AG04450 (cell line): ENCODE results near the gene UBE3A. TPM values are rescaled to one million over a fixed set of nuclear protein-coding genes. Genes with fewer than 3 reads are reported as not detected.

Experiments
- CTCF ChIA-PET: fragments of 300-600, 350-600 bp; formaldehyde crosslinking; extraction: SDS; loops from one replicate; lab custom pipeline; 2022; ENCODE audit warnings: antibody characterized with exemption, inconsistent platforms; lab: Charles Lee
- POLR2A ChIA-PET: fragments of 350-600 bp; formaldehyde crosslinking; extraction: SDS; loops from one replicate; lab custom pipeline; 2021; ENCODE audit warnings: antibody characterized with exemption, inconsistent platforms; lab: Yijun Ruan, JAX
- DNase-seq: peaks from one replicate; pipeline ENCODE4 v3.0.0-alpha.2; 2011; ENCODE audit warnings: low read depth, low spot score
- H3K27ac ChIP-seq: one replicate; pipeline ENCODE4 v1.5.1; 2012; ENCODE audit warnings: low read depth, low read length, control low read depth
- H3K27me3 ChIP-seq: one replicate; pipeline ENCODE4 v1.6.0; 2012; ENCODE audit warnings: low read length; ENCODE audit not compliant: control insufficient read depth, insufficient read depth
- H3K4me3 ChIP-seq: 2 replicates; pipeline ENCODE4 v1.5.1; 2011; ENCODE audit warnings: mild to moderate bottlenecking, low read depth, low read length, control low read depth
- H3K9me3 ChIP-seq: 2 replicates; pipeline ENCODE4 v1.5.1; 2012; ENCODE audit warnings: low read length; ENCODE audit not compliant: control insufficient read depth, insufficient read depth
- polyA plus RNA-seq: library from polyadenylated mRNA; depleted of rRNA; stranded (reverse); fragments of >200 nt; gene quantifications from 2 replicates; pipeline ENCODE4 v1.2.3, GENCODE V29; 2011
- TF ChIP-seq, protein P1 (sequence below): IDR thresholded peaks from 2 replicates; pipeline ENCODE4 v1.5.1; 2011; ENCODE audit warnings: low read depth, low read length, control low read depth, inconsistent platforms

Gene UBE3A
- polyA plus RNA-seq, 1 experiment, result 51.6 TPM

DNA sequence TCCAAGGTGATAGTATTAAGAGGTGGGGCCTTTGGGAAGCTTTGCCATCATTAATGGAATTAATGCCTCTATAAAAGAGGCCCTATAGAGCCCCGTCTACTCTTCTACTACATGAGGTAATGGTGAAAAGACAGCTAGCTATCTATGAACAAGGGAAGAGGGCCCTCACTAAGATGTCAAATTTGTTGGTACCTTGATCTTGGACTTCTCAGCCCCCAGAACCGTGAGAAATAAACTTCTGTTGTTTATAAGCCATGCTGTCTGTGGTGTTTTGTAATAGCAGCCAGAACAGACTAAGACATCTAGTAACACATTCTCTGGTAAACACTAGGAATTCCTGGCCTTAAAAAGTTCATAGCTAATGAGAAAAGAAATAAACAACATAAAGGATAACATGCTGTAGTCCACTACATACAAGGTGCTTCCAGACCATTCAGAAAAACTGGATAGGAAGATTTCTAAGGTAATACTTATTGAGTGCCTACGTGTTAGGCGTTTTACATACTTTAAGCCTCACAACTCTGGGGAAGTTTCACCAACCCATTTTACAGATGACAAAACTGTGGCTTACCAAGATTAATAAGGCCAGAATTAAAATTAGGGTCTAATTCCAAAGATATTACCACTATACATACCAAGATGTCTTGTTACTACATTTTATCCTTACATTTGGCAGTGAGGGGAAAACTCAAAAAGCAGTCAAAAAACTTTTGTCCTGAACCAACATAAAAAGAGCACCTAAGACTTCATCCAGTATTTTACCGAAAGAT lies 3.2 kb downstream of the UBE3A start:
- H3K27ac ChIP-seq, result no peak overlapping the region
- TF ChIP-seq, protein P1, sequence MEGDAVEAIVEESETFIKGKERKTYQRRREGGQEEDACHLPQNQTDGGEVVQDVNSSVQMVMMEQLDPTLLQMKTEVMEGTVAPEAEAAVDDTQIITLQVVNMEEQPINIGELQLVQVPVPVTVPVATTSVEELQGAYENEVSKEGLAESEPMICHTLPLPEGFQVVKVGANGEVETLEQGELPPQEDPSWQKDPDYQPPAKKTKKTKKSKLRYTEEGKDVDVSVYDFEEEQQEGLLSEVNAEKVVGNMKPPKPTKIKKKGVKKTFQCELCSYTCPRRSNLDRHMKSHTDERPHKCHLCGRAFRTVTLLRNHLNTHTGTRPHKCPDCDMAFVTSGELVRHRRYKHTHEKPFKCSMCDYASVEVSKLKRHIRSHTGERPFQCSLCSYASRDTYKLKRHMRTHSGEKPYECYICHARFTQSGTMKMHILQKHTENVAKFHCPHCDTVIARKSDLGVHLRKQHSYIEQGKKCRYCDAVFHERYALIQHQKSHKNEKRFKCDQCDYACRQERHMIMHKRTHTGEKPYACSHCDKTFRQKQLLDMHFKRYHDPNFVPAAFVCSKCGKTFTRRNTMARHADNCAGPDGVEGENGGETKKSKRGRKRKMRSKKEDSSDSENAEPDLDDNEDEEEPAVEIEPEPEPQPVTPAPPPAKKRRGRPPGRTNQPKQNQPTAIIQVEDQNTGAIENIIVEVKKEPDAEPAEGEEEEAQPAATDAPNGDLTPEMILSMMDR, result no peak
- no peak for DNase-seq
- no peaks in the 10 kb centered on the region for H3K27me3 ChIP-seq
- CTCF ChIA-PET, result no interaction called here
- no peaks in the 10 kb centered on the region for H3K9me3 ChIP-seq
- POLR2A ChIA-PET, result interaction anchor here (0.7 kb wide), 1 partner anchor 114 kb away, joined by 3 read pairs; no protein-coding TSS in a partner anchor
- no peak overlapping the region for H3K4me3 ChIP-seq

DNA sequence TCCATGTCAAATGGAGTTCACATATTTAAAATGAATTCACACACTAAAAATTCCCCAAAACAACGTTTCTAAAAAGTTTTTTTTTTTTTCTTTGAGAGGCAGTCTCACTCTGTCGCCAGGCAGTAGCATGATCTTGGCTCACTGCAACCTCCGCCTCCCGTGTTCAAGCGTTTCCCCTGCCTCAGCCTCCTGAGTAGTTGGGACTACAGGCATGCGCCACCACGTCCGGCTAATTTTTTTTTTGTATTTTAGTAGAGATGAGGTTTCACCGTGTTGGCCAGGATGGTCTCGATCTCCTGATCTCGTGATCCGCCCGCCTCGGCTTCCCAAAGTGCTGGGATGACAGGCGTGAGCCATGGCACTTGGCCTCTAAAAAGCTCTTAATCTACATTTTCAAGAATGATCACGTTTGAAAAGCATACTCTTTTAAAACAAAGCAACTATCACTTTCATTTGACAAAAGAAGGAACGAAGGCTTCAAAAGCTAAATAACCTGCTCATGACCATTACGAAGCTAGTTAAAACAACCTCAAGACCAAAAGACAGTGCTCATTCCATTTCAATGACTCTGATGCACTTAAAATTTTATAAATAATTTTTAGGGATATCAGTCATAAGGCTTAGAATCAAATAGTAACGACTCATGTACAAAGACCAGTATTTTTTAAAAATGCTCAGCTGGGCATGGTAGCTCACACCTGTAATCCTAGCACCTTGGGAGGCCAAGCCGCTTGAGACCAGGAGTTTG lies 5.5 kb downstream of the UBE3A start:
- ChIA-PET CTCF (interaction anchor here (0.6 kb wide), 1 partner anchor 17 kb away, joined by 5 read pairs; no protein-coding TSS in a partner anchor), POLR2A (no interaction called here)
- DNase-seq, result no peak
- H3K27me3 ChIP-seq, result no peaks in the 10 kb centered on the region
- H3K9me3 ChIP-seq, result no peaks in the 10 kb centered on the region
- H3K27ac ChIP-seq, result no peak overlapping the region
- H3K4me3 ChIP-seq, result no peak overlapping the region
- TF ChIP-seq, protein P1, result no peak

DNA sequence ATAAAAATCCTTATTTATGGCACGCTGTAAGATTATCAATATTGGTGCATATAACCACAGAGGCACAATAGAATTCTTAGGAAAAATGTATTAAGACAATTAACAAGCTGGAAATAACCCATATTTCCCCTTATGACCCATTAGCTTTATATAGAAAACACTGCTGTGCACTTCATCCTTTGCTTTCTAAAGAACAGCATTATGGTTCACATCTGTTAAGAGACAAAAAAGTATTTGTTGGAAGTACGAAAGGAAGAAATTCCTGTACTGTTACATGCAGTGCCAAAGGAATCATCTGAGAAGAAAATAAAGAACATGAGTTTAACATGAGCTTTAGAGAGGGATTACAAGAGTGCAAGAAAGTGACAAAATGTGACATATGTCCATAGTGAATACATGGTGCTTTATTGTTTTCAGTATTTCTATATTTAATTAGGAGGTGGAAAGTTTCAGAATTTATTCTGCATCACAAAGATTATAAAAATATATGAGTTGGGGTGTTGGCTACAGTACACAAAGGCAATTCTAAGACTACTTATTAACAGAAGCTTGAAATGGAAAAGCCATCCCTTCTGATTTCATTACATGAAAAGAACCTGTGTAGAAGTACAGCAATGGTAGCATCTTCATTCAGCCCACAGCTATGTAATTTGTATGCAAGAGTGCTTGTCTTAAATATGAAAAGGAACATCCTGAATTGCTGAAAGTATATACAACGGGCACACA lies 6.8 kb downstream of the UBE3A start:
- Histone ChIP-seq H3K4me3 (no peak overlapping the region), H3K27ac (no peak overlapping the region), H3K9me3 (no peaks in the 10 kb centered on the region), H3K27me3 (no peaks in the 10 kb centered on the region)
- ChIA-PET CTCF (no interaction called here), POLR2A (no interaction called here)
- DNase-seq, result no peak
- TF ChIP-seq, protein P1, result no peak

DNA sequence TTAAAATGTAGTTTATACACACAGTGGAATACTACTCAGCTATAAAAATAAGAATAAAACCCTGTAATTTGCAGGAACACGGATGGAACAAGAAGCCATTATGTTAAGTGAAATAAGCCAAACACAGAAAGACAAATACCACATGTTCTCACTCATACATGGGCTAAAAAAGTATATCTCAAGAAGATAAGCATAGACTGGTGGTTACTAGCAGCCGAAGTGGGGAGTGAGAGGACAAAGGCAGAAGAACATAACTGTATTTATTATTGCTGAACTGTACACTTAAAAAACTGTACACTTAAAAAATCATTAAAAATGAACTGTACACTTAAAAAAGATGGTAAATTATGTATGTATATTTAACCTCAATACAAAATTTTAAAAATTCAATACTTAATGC lies 11.0 kb downstream of the UBE3A start:
- Histone ChIP-seq H3K4me3 (no peak overlapping the region), H3K27me3 (no peaks in the 10 kb centered on the region), H3K9me3 (no peaks in the 10 kb centered on the region), H3K27ac (no peak overlapping the region)
- ChIA-PET POLR2A (interaction anchor here (0.7 kb wide), 1 partner anchor 290 kb away, joined by 11 read pairs; no protein-coding TSS in a partner anchor), CTCF (interaction anchor here (0.6 kb wide), 1 partner anchor 74 kb away, joined by 3 read pairs; no protein-coding TSS in a partner anchor)
- DNase-seq, result no peak
- TF ChIP-seq, protein P1, result no peak
